Sigmoid colon (tissue), 7 donors: ENCODE results near the gene COX10. TPM values are rescaled to one million over a fixed set of nuclear protein-coding genes. Genes with fewer than 3 reads are reported as not detected.

Experiments used
- DNase-seq: peaks from one replicate; pipeline ENCODE4 v3.0.0-alpha.2; 2019
- H3K27ac ChIP-seq, 4 donors: fragments of 200-600 bp; sonication (generic); one replicate each; pipeline ENCODE4 v1.5.1; 2016 to 2019; ENCODE audit warnings: mild to moderate bottlenecking in 1 of 4
- H3K27me3 ChIP-seq, 3 donors: fragments of 200-600 bp; sonication (generic); one replicate each; pipeline ENCODE4 v1.5.1; 2019; ENCODE audit warnings: mild to moderate bottlenecking in 1 of 3
- H3K36me3 ChIP-seq, 4 donors: fragments of 200-600 bp; sonication (generic); one replicate each; pipeline ENCODE4 v1.5.1; 2016 to 2019
- H3K4me1 ChIP-seq, 4 donors: fragments of 200-600 bp; sonication (generic); one replicate each; pipeline ENCODE4 v1.5.1; 2017 to 2019
- H3K4me3 ChIP-seq, 4 donors: fragments of 200-600 bp; sonication (generic); one replicate each; pipeline ENCODE4 v1.5.1; 2017 to 2019; ENCODE audit warnings: mild to moderate bottlenecking in 2 of 4, moderate library complexity in 1 of 4
- H3K9me3 ChIP-seq, 4 donors: fragments of 200-600 bp in 3 of 4; sonication (generic) in 3 of 4; one replicate each; pipeline versions ENCODE4 v1.5.1 to v1.6.1; 2013 to 2019
- CTCF ChIP-seq, 4 experiments: fragments of 450-650 bp in 3 of 4; fragments of 200-600 bp in 1 of 4; IDR thresholded peaks; one replicate each; pipeline ENCODE4 v1.5.1; 2016 to 2019; ENCODE audit warnings: antibody characterized with exemption in 4 of 4, mild to moderate bottlenecking in 3 of 4, moderate library complexity in 2 of 4
- EP300 ChIP-seq, 4 donors: sonication (generic); formaldehyde crosslinking; IDR thresholded peaks; one replicate each; pipeline ENCODE4 v1.6.1; 2017; ENCODE audit warnings: antibody characterized with exemption in 4 of 4
- POLR2A ChIP-seq, 2 donors: fragments of 450-650 bp; IDR thresholded peaks; one replicate each; pipeline ENCODE4 v1.6.1; 2016; ENCODE audit warnings: antibody characterized with exemption in 2 of 2, mild to moderate bottlenecking in 2 of 2, moderate library complexity in 2 of 2
- POLR2AphosphoS5 ChIP-seq, 4 donors: sonication (generic); formaldehyde crosslinking; IDR thresholded peaks; one replicate each; pipeline ENCODE4 v1.6.1; 2017; ENCODE audit warnings: antibody characterized with exemption in 4 of 4
- WGBS, 2 donors: extraction: QIAGEN DNeasy Blood & Tissue Kit; methylation state at CpG; one replicate each; pipeline ENCODE4 v1.1.7; 2013; 5-methylcytosine and 5-hydroxymethylcytosine counted together
- intact Hi-C: fragments of 100-400 bp; cut with DNase I; formaldehyde crosslinking; loops from one replicate; pipeline ENCODE4 v1.15.1; 2023
- polyA plus RNA-seq, 3 donors: library from polyadenylated mRNA; stranded (reverse); fragments of 200-250 nt; gene quantifications; one replicate each; pipeline ENCODE4 v1.2.3, GENCODE V29; 2013
- total RNA-seq, 4 donors: library from RNA; depleted of rRNA; stranded (reverse); fragments of >200 nt; gene quantifications; one replicate each; pipeline ENCODE4 v1.1.0, GENCODE V29; 2016
- donor health status: healthy with polysubstance abuse.
- donor health status: Bipolar disorder and iron deficiency.
- donor health status: healthy.

The COX10 gene
- total and polyA plus RNA-seq, 7 donors = 14.4 to 23.9 (median 17.3) TPM

DNA sequence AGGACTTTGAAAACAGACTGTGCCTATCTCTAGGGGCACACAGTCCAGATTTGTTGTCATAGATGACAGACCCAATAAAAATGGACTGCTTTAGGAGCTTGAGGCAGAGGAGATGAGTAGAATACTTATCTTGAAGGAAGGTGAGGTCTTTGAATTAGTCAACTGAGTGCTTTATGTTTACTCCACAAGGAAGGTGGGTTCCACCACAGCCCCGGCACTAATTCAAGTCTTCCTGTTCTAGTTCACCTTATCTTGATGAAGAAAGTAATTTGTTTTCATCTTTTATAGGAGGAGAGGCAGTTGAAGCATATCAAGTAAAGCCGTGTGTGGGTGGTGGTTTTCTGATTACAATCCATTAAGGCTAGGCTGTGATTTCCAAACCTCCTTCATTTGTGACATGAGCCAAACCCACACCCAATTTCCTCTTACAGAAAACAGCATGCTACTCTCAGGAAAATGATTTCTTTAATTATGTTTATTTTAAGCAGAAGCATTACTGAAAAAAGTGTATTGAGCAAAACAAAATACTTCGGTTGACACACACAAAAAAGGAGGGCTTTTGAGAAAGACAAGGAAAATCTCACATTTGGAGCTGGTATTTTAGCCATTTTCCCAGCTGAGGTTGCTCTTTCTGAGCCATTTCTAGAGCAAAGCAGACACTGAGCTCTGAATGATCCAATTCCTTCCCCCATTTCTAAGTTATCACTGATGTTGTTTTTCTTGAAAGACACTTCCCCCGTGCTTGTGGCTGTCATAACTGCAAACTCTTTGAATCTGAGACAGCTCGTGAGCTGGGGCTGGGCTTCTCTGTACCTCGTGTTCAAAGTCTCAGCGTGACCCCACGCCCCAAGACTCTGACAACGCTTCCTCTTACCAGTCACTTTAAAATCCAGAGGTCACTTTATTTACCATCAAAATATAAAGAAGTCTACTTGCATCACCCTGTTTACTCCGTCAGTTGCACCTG, 132.0 kb downstream of the COX10 start:
- WGBS, 2 donors = 16 to 40% methylated on average over 10 of the region's 10 CpGs
- Histone ChIP-seq H3K36me3 (peaks cover 0 to 7% (median 0%) of the 10 kb centered on the region in 4 donors), H3K4me1 (peaks cover 0 to 3% (median 0%) of the 10 kb centered on the region in 4 donors), H3K27me3 (no peaks in the 10 kb centered on the region), H3K27ac (no peak overlapping the region), H3K9me3 (no peaks in the 10 kb centered on the region), H3K4me3 (no peak overlapping the region)
- no peak for DNase-seq
- TF ChIP-seq EP300 (IDR thresholded peaks at IDR 0.05) (no peak), CTCF (IDR thresholded peaks at IDR 0.05) (no peak), POLR2AphosphoS5 (IDR thresholded peaks at IDR 0.05) (no peak), POLR2A (IDR thresholded peaks at IDR 0.05) (no peak)
- intact Hi-C loops = no loop called here

DNA sequence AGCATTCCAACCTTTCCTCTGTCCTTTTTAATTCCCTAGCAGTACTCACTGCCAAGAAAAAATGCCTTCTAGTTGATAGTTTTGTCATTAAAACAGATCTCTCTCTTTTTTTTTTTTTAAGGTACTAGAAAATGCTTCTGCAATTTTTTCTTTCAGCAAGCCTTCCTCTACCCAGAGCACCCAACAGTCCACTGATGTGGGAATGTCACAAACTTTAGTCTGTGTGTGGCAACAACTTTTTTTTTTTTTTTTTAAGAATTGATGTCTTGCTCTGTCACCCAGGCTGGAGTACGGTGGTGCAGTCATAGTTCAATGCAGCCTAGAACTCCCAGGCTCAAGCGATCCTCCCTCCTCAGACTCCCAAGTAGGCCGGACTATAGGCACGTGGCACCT, 132.7 kb downstream of the COX10 start:
- H3K4me3 ChIP-seq = no peak overlapping the region
- no peaks in the 10 kb centered on the region for H3K27me3 ChIP-seq
- H3K36me3 ChIP-seq = peaks cover 0 to 12% (median 1%) of the 10 kb centered on the region in 4 donors
- WGBS, 2 donors = 91 to 94% methylated on average over 4 of the region's 4 CpGs
- H3K9me3 ChIP-seq = no peaks in the 10 kb centered on the region
- no peak overlapping the region for H3K27ac ChIP-seq
- no peak for DNase-seq
- intact Hi-C loops = no loop called here
- TF ChIP-seq CTCF (IDR thresholded peaks at IDR 0.05) (no peak), EP300 (IDR thresholded peaks at IDR 0.05) (no peak), POLR2AphosphoS5 (IDR thresholded peaks at IDR 0.05) (no peak)
- peaks cover 0 to 3% (median 0%) of the 10 kb centered on the region in 4 donors for H3K4me1 ChIP-seq

DNA sequence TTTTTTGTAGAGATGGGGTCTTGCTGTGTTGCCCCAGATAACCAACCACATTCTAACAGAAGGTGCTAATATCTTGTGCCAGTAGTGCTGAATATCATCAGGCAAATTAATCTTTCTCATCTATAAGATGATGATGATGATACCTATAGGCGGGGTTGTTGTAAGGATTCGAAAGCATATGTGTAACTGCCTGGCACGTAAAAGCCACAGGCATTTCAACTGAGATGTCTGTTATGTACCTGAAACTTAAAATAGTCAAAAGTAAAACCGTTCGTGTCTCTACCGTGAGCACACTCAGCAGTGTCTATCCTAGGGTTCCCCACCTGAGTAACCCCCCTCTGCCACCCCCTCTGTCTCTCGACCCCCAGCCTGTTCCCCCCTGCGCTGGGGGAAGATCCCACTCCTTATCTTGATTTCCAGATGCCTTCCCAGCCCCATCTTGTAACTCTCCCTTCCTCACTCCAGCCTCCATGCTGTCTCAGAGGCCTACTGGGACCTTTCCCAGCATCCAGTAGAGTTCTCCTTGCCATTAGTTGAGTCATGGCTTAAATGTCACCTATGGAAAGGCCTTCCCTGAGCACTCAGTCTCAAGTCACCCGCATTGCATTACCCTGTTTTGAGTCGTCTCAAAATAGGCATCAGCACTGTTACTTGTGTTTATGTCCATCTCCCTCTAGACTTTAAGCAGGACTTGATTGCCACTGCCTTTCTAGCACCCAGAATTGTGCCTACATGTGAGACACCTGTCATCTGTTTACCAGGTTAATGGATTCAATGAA, 133.3 kb downstream of the COX10 start:
- 88 to 96% methylated on average over 10 of the region's 10 CpGs for WGBS, 2 donors
- H3K27me3 ChIP-seq = no peaks in the 10 kb centered on the region
- H3K4me1 ChIP-seq = peaks cover 0 to 3% (median 0%) of the 10 kb centered on the region in 4 donors
- intact Hi-C loops = no loop called here
- H3K9me3 ChIP-seq = no peaks in the 10 kb centered on the region
- peaks cover 0 to 18% (median 2%) of the 10 kb centered on the region in 4 donors for H3K36me3 ChIP-seq
- TF ChIP-seq POLR2A (IDR thresholded peaks at IDR 0.05) = no peak
- TF ChIP-seq CTCF (IDR thresholded peaks at IDR 0.05) = no peak
- TF ChIP-seq POLR2AphosphoS5 (IDR thresholded peaks at IDR 0.05) = no peak
- no peak for TF ChIP-seq EP300 (IDR thresholded peaks at IDR 0.05)
- no peak overlapping the region for H3K4me3 ChIP-seq
- DNase-seq = no peak
- H3K27ac ChIP-seq = no peak overlapping the region

- Histone ChIP-seq H3K4me1 (peaks cover 0 to 3% (median 0%) of the 10 kb centered on the region in 4 donors), H3K27me3 (no peaks in the 10 kb centered on the region)
- DNase-seq = no peak
Measured at GRCh38 chr17:14203388-14203787, 134.1 kb downstream of the COX10 start.

More at GRCh38 chr17:14203388-14203787, 134.1 kb downstream of the COX10 start:
- intact Hi-C loops = no loop called here
- WGBS, 2 donors = 86 to 94% methylated on average over 3 of the region's 3 CpGs
- Histone ChIP-seq H3K9me3 (no peaks in the 10 kb centered on the region), H3K36me3 (peaks cover 0 to 22% (median 2%) of the 10 kb centered on the region in 4 donors), H3K27ac (no peak overlapping the region), H3K4me3 (no peak overlapping the region)
- TF ChIP-seq POLR2AphosphoS5 (IDR thresholded peaks at IDR 0.05) (no peak), EP300 (IDR thresholded peaks at IDR 0.05) (no peak), POLR2A (IDR thresholded peaks at IDR 0.05) (no peak), CTCF (IDR thresholded peaks at IDR 0.05) (no peak)
